Measurements from ENCODE around the gene ODR4.
A peak's percentile ranks its signal among the peaks of the same experiment; 100 is the strongest.
"Not testable (repeated sequence)": the region's sequence is repeated elsewhere in the genome, so short reads cannot be mapped to it uniquely, and the experiment has no call there.

The ODR4 gene

DNA sequence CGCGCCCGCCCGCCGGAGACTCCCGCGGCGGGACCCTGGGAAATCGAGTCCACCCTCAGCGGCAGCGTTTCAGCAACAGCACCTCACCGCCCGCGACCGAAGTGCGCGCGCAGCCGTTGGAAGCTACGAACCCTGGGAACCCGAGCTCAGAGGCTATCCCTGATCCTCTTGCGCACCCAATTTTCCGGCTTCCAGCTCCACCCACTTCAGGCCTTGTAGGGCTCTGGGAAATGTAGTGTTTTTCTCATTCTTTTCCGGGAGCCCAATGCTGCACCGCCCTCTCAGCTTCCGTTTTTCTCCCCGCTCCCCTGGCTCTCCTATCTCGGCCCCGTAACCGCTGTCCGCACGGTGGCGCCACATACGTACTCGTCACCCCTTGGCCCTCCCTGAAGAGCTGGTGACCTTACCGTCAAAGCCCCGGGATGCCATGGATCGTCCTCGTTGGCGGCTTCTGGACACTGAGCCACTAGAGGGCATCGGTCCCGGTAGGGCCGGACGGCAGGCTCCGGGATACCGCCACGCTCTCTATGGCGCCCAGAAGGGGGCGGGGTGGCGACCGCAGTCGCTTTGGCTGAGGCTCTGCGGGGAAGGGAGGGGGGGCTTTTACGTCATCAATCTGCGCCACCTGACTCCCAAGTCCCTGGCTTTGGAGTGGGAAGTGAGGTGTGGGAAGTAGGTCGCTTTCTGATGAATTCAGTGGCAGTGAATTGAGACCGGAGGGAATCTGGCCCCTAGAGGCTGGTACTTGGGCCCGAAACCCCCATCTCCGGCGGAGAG is at the start of gene ODR4, which contains the start of gene TPR:
Gene ODR4 (plus strand): TSS at position 687 of the 777 bp plus-strand sequence. CDS start 3,948 bp downstream, outside the sequence.
Gene TPR (minus strand): TSS at position 102 of the 777 bp plus-strand sequence. CDS start 225 bp downstream, outside the sequence.
- peak; percentile 99 for DNase-seq

DNA sequence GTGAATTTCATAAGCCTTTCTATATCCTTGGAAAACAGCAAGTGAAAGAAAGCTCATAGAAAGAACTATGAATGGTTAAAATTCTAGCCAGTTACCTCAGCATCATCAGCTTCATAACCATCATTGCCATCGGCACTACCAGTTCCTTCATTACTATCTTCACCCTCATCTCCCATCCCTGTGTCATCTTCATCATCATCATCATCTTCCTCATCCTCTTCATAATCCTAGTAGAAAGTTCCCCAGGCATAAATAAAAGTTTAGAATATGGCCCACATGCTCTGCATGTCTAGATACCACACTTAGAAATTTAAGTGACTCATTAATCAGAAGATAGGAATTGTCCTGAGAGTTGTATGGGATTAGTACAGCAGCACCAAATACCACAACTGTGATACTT is 49.6 kb upstream of the ODR4 start:
- DNase-seq: no peak

DNA sequence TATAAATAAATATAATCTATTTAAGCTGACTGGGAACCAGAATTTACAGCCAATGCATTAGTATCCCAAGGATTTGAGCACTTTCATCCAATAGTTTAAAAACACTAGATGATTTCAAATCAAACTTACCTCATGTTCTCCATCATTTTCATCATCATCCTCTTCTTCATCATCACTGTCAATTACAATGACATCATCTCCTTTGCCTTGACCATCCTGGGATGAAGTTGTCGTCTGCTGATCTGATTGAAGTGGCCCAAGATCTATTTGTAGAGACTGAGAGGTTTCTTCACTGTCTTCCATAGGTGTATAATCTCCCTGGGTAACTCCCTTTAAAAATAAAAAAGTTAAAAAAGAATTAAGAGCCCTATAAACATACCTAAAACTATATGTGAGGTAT is 48.3 kb upstream of the ODR4 start:
- DNase-seq: no peak

DNA sequence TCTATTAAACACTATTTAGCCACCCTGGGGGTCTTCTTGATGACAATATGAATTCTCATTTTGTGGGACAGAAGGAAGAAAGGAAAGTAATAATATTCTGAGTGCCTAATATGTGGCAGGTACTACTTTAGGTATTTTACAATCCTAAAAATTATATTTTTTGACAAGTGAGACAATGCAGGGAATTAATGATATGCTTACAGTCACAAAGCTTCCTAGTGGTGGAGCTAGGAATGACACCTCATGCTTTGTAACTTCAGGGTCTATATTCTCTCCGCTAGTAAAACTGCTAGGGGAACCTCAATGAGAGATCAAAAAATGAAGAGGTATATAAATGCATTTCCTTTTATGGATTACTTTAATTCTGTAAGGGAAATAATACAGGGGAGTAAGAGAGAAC is 44.9 kb upstream of the ODR4 start:
- no peak for DNase-seq

DNA sequence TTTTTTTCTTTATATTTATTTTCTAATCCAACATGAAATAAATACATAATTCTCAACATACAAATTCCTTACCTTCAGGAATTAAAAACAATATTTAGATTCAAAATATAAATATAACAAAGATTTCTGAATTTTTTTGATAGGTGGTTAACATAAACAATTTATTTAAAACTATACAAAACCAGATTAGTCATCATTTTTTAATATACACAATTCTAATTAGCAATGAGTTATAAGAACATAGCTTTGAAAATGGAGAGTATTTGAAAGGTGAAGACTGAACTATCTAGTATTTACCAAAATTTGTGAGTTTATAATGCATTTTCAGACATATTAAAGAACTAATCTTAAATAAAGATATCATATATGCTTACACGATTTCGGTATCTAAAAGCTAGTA is 38.1 kb upstream of the ODR4 start:
- no peak for DNase-seq

DNA sequence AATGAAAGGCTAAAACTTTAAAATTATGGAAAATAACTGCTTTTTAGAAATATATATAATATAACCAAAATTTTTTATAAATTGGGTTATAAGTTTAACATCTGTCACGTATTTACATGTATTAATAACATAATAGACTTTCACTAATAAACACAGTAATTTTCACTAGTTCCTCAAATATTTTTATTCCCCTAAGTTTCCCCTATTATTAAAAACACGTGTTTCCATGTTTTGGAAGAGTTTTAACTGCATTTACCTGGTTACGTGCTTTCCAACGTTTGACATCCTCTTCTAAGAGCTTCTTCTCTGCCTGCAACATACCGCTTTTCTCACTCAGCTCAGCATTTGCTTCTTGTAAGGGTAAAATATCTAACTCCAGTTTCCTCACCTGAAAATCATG is 34.9 kb upstream of the ODR4 start:
- no peak for DNase-seq

DNA sequence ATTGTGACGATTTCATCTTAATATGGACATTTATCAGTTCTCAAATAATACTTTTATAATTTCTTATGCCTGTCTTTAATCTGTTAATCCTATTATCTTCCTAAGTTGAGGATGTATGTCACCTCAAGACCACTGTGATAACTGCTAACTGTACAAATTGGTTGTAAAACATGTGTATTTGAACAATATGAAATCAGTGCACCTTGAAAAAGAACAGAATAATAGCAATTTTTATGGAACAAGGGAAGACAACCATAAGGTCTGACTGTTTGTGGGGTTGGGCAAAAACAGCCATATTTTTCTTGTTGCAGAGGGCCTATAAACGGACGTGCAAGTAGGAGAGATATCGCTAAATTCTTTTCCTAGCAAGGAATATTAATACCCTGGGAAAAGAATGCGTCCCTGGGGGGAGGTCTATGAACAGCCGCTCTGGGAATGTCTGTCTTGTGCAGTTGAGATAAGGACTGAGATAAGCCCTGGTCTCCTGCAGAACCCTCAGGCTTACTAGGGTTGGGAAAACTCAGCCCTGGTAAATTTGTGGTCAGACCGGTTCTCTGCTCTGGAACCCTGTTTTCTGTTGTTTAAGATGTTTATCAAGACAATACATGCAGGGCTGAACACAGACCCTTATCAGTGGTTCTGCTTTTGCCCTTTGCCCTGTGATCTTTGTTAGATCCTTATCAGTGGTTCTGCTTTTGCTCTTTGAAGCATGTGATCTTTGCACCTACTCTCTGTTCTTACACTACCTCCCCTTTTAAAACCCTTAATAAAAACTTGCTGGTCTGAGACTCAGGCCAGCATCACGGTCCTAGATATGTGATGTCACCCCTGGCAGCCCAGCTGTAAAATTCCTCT is 27.6 kb upstream of the ODR4 start:
- DNase-seq: not testable (repeated sequence)

DNA sequence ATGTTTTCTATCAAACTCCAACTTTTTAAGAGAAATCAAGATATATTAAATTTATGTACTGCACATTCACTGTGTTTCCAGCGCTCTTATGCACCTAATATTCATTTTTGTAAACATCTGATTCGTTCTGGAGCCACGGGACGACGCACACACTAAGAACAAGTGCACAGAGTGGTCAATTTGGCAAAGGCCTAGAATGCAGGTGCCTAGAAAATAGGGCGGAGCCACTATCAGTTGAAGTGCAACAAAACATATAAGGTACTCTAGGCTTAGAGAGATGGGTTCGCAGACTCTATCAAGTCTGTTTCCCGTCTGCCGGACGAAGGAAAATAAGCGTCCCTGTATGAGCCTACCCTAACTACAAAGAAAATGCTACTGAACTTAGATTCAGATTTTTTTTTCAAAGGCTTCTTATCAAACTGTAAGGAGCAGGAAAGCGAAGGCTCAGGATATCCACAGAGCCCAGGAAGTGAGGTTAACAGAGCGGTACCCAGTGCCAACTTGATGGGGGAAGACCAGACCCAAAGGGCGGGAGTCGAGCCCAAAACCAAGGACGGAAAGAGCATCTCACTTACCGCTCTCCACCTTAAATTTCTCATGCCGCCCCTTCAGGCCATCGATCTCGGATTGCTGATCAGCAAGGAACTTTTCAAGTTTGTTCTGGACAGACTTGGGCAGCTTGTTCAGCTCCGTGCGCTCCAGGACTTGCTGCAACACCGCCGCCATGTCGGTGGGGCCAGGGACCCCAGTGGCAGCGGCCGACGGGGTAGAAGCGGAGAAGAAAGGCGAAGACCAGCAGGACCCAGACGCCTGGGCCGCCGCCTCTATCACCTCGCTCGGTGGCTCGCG is 1.1 kb upstream of the ODR4 start:
- peak; percentile 67 for DNase-seq

DNA sequence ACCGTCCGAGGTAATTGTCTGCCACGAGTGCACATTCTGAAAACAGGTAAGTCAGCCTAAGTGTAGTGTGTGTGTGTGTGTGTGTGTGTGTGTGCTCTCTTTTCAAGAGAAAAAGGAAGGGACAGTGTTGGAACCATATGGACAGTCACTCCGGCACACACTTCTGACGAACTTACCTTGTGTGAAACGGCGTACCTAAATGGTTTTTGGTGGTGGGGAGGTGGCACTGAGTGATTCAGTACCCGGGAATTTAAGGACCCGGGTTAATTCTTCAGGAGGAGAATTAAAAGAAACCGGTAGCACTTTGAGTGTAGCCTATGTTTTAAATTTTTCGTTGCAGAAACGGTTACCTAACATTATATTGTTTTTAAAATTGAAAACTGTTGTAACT is 286 bp downstream of the ODR4 start:
- DNase-seq: no peak

DNA sequence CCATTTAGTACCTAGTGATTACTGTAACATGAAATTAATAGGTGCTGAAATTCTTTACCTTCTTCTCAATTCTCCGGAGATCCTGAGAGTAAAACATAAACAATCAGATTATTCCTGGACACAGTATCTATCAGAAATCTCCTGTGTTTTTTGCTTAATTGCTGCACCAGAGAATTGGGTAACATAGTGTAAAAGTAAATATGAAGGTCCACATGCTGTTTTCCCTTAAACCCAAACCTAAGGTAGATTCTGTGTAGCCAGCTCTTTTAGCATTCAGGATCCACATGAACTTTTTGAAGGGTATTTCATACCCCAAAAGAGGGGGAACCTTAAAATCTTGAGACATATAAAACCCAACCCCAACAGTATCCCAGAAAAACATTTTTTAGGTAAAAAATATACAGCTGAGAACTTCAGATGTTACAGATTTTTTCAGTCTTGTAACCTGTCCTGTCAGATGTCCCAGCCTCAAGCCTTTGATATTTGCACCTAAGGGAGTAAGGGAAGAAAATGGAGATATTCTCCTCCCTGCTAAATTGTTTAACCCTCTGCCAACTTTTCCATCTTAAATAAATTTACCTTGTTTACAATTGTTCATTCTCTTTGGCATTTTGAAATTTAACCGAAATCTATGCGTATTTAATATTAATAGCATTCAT is 11.2 kb downstream of the ODR4 start:
- no peak for DNase-seq

DNA sequence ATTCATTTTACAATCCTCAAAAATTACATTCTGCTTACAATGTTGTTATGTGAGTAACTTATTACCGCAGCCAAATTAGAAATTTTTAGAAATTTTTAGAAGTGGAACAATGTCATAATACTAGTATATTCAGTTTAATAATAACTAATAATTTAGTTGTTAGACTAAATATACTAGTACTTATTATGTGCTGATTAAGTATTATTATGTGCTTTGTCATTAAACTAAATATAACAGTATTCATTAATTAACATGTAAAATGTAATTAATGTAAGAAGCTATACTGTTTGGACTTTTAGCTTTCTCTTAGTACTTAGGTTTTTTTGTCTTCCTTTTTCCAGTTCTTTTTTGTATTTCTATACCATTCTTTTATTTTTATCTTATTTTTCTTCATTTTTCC is 15.3 kb downstream of the ODR4 start:
- DNase-seq: no peak

DNA sequence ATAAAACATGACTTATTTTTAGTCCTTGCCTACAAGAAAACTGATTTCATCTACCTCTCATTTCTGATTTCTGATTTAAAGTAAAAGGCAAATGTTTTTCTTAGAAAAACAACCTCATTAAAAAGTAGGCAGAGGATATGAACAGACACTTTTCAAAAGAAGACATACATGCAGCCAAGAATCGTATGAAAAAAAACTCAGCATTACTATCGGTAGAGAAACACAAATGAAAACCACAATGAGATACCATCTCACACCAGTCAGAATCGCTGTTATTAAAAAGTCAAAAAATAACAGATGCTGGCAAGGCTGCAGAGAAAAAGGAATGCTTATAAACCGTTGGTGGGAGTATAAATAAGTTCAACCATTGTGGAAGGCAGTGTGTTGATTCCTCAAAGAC is 16.2 kb downstream of the ODR4 start:
- DNase-seq: no peak

DNA sequence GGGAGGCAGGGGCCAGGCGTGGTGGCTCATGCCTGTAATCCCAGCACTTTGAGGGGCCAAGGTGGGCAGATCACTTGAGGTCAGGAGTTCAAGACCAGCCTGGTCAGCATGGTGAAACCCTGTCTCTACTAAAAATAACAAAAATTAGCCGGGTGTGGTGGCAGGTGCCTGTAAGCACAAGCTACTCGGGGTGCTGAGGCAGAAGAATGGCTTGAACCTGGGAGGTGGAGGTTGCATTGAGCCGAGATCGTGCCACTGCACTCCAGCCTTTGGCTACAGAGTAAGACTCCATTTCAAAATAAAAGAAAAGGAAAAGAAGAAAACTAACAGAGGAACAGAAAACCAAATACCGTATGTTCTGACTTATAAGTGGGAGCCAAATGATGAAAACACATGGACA is 17.1 kb downstream of the ODR4 start:
- DNase-seq: not testable (repeated sequence)

DNA sequence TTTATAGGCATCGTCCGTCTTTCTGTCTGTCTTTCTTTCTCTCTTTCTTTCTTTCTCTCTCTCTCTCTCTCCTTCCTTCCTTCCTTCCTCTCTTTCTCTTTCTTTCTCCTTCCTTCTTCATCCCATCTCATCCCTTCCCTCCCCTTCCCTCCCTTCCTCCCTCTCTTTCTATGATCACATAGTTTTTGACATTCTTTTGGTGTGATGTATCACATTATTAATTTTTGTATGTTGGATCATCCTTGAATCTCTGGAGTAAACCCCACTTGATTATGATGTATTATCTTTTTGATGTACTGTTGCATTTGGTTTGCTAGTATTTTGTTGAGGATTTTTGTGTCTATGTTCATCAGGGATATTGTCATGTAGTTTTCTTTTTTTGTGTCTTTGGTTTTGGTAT is 25.8 kb downstream of the ODR4 start:
- not testable (repeated sequence) for DNase-seq

DNA sequence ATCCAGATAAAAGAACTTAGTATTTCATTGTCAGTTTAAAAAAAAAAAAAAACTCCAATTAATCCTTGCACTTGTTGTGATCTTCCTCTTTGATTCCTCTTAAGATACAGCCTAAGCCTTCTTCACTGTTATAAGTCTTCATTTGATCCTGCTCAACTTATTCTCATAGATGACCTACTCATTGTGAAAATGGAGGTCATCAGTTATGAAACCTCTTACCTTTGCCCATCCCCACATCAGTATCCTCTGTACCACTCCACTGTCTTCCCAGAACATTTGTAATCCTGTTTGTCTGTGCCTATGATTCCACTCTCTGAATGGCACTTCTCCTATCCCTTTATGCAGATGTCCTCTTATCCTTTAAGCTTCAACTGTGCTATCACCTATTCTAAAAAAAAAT is 28.0 kb downstream of the ODR4 start:
- no peak for DNase-seq

DNA sequence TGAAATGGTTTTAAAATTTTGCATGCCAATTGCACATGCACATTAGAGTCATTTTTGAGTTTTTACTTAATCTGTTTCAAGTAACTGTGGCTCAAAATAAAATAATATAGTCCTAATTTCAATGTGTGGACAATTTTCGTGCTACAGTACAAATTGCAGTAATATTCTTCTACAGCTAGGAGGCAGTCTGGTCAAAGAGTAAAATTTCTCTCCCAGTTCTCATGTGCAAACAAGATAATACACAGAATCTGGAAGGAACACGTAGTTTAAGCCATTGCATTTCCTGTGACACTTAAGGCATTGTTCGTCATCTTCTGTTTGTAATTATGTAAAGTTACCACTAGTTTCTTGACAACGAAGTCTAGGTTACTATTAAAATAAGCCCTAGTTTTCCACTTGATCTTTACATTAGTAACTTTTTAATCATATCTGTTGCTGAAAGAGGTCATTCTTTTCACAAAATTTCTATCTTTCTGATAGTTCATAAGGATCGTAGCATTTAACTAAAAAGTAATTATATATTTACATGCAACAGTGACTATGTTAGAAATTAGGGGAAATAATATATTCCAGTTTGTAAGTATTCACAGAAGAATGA is 28.9 kb downstream of the ODR4 start:
- no peak for DNase-seq

DNA sequence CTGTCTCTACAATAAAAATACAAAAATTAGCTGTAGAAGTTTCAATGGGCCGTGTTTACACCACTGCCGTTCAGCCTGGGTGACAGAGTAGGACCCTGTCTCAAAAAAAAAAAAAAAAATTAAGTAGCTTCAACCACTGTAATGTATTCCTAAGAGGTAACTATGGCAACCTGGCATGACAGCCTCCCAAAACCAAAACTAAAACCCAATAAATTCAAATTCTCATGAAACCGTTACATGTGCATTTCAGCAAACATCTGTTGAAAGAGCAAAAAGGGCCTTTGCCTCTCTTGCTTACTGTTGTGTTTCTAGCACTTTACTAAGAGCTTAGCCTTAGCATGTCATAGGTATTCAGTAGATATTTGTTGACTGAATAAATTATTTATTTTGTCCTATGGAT is 33.5 kb downstream of the ODR4 start:
- no peak for DNase-seq

DNA sequence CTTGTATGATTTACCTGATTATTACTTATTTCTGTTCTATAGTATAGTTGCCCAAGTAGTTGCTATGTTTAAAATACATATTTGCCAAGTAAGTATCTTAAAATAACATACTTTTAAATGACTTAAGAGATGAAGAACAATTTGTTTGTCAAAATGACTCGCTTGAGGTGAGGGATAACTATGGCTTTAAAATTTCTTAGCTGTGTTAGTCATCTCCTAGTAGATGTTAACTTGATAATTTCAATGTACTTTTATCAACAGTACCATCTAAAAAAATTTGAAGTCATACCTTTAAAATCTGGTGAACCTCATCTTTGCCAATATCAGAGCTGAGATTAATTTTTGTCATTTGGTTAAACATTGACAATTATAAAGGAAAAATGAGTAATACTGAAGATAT is 37.7 kb downstream of the ODR4 start:
- DNase-seq: no peak

DNA sequence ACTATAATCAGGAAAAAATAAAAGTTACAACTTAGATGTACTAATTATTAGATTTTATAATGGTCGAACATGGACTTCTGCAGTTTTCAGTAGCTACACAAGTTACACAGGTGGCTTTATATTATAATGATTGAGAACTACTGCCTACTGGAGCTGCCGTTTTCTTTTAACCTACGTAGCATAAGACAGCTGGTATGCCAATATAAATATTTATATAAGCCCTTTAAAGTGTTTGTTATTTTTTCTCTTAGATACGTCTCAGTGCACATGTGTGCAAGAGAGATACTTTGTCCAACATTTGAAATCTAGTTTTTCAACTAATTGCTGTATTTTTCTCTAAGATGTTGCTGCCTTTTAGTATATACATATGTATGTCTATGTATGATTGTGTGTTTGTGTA is 42.9 kb downstream of the ODR4 start:
- DNase-seq: no peak

DNA sequence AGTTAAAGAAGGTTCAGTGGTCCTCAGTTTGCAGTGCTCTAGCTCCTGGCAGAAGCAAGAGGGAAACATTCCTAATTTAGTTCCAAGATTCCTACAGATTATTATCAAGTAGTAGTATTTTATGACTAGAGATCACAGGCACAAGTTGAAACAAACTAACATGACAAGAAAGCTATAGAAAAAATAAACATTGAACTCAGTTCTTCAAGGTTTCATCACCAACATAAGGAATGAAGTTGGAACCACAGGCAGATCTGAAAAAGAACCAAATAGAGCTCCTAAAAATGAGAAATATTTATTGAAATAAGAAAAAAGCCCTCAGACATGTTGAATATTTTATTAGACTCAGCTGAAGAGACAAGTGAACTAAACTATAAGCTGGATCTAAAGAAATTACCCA is 44.7 kb downstream of the ODR4 start:
- no peak for DNase-seq

DNA sequence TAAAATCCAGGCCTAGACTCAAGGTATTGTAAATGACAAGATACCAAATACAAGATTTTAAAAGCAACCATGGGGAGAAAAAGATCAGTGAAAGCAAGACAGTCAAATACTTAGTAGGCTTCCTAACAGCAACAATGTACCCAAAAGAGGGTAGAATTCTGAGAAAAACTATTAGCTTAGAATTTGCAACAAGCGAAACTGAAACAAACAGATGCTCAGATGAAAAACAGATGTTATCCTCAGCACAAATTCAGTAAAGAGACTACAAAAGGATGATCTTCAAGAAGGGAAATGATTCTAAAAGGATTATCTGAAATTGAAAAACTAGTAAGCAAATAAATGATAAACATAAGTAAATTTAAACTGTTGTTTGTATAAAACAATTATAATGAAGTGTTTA is 45.3 kb downstream of the ODR4 start:
- no peak for DNase-seq

DNA sequence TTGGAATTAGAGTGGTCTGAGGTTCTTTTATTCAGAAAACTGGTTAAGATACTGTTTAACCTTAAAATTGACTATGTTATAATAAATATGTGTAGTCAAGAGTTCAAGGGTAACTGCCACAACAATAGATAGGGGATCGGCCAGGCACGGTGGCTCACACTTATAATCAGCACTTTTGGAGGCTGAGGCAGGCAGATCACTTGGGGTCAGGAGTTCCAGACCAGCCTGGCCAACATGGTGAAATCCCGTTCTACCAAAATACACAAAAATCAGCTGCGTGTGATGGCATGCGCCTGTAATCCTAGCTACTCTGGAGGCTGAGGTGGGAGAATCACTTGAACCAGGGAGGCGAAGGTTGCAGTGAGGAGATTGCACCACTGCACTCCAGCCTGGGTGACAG is 45.8 kb downstream of the ODR4 start:
- DNase-seq: no peak

Data from NCI-H1105 treated with DMSO at 0.1 percent for 48 hours (cell line).